ENCODE data around the gene GALNT14.

- TF ChIP-seq, protein P1, sequence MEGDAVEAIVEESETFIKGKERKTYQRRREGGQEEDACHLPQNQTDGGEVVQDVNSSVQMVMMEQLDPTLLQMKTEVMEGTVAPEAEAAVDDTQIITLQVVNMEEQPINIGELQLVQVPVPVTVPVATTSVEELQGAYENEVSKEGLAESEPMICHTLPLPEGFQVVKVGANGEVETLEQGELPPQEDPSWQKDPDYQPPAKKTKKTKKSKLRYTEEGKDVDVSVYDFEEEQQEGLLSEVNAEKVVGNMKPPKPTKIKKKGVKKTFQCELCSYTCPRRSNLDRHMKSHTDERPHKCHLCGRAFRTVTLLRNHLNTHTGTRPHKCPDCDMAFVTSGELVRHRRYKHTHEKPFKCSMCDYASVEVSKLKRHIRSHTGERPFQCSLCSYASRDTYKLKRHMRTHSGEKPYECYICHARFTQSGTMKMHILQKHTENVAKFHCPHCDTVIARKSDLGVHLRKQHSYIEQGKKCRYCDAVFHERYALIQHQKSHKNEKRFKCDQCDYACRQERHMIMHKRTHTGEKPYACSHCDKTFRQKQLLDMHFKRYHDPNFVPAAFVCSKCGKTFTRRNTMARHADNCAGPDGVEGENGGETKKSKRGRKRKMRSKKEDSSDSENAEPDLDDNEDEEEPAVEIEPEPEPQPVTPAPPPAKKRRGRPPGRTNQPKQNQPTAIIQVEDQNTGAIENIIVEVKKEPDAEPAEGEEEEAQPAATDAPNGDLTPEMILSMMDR (IDR thresholded peaks at IDR 0.05): no peak
- TF ChIP-seq POLR2A (IDR thresholded peaks at IDR 0.05): no peak
Measured at GRCh38 chr2:31071741-31072140, 66.5 kb downstream of the GALNT14 start.
